Esophagus squamous epithelium (tissue), 4 donors: ENCODE measurements around the gene SEMA3F.
A peak's percentile ranks its signal among the peaks of the same experiment; 100 is the strongest.

Source experiments
- POLR2A ChIP-seq, 4 donors: fragments of 450-650 bp; IDR thresholded peaks; one replicate each; pipeline ENCODE4 v1.6.1; 2017; ENCODE audit warnings: antibody characterized with exemption in 4 of 4, mild to moderate bottlenecking in 4 of 4, moderate library complexity in 3 of 4
- TF ChIP-seq, protein P1 (sequence below), 6 experiments: fragments of 450-650 bp in 4 of 6; fragments of 200-600 bp in 2 of 6; sonication (generic) in 2 of 6; IDR thresholded peaks; one replicate each; pipeline ENCODE4 v1.5.1; 2016 to 2019; ENCODE audit warnings: antibody characterized with exemption in 6 of 6, mild to moderate bottlenecking in 4 of 6, moderate library complexity in 4 of 6

GRCh38 chr3:50173685-50174516 is 18.8 kb downstream of the SEMA3F start:
- TF ChIP-seq POLR2A (IDR thresholded peaks at IDR 0.05): no peak
- TF ChIP-seq, protein P1, sequence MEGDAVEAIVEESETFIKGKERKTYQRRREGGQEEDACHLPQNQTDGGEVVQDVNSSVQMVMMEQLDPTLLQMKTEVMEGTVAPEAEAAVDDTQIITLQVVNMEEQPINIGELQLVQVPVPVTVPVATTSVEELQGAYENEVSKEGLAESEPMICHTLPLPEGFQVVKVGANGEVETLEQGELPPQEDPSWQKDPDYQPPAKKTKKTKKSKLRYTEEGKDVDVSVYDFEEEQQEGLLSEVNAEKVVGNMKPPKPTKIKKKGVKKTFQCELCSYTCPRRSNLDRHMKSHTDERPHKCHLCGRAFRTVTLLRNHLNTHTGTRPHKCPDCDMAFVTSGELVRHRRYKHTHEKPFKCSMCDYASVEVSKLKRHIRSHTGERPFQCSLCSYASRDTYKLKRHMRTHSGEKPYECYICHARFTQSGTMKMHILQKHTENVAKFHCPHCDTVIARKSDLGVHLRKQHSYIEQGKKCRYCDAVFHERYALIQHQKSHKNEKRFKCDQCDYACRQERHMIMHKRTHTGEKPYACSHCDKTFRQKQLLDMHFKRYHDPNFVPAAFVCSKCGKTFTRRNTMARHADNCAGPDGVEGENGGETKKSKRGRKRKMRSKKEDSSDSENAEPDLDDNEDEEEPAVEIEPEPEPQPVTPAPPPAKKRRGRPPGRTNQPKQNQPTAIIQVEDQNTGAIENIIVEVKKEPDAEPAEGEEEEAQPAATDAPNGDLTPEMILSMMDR (IDR thresholded peaks at IDR 0.05): peak in 1 of 6 experiments; percentile 7
